Occipital lobe (tissue), 1 donor: ENCODE results near the gene THTPA. TPM values are rescaled to one million over a fixed set of nuclear protein-coding genes. Genes with fewer than 3 reads are reported as not detected.

Experiments used
- total RNA-seq: library from RNA; depleted of rRNA; stranded (reverse); fragments of >200 nt; gene quantifications from one replicate; pipeline ENCODE4 v1.2.3, GENCODE V29; 2014

Gene THTPA
- total RNA-seq, 1 donor from 2014 or later = 6.9 TPM

Other genes starting within 250 kb of the THTPA start
- gene BCL2L2, start 249.4 kb upstream of the THTPA start, total RNA-seq = 17.8 TPM
- 59.6 TPM for gene PABPN1, start 234.8 kb upstream of the THTPA start, total RNA-seq
- 158 TPM for gene SLC22A17, start 203.4 kb upstream of the THTPA start, total RNA-seq
- 17.5 TPM for gene EFS, start 191.1 kb upstream of the THTPA start, total RNA-seq
- gene IL25, start 183.5 kb upstream of the THTPA start, total RNA-seq = not detected
- gene CMTM5, start 179.2 kb upstream of the THTPA start, total RNA-seq = 0.62 TPM
- not detected for gene MYH6, start 148.0 kb upstream of the THTPA start, total RNA-seq
- gene MYH7, start 120.6 kb upstream of the THTPA start, total RNA-seq = 0.31 TPM
- gene NGDN, start 86.6 kb upstream of the THTPA start, total RNA-seq = 49.1 TPM
- gene ZFHX2, start 4.5 kb upstream of the THTPA start, total RNA-seq = 1.2 TPM
- gene AP1G2, start 11.5 kb downstream of the THTPA start, total RNA-seq = 10.0 TPM
- gene JPH4, start 22.5 kb downstream of the THTPA start, total RNA-seq = 28.9 TPM
- 0.31 TPM for gene DHRS2, start 80.1 kb downstream of the THTPA start, total RNA-seq